ENCODE measurements around the gene CD36. TPM values are rescaled to one million over a fixed set of nuclear protein-coding genes. Genes with fewer than 3 reads are reported as not detected.

CD36 gene
- total RNA-seq, 1 experiment from 2014 or later = 0.46 TPM

GRCh38 chr7:80635998-80636397 lies 2.4 kb upstream of the CD36 start:
- intact Hi-C loops (cut with micrococcal nuclease; ENCODE audit: unreplicated experiment) = no loop called here
- CTCF ChIA-PET = no interaction called here

GRCh38 chr7:80636709-80637108 lies 1.7 kb upstream of the CD36 start:
- Histone ChIP-seq H3K27ac (ENCODE audit: low read length) (no peak overlapping the region), H3K27me3 (ENCODE audit: control insufficient read depth, insufficient read depth, low read length) (no peaks in the 10 kb centered on the region), H3K9me3 (ENCODE audit: control insufficient read depth, insufficient read depth, low read depth, low read length) (peaks cover 12% of the 10 kb centered on the region; the same call in 1 of the 2 replicates), H3K4me1 (ENCODE audit: control insufficient read depth, insufficient read depth, low read length) (no peaks in the 10 kb centered on the region), H3K4me3 (ENCODE audit: low read depth in 2 of 2, low read length in 2 of 2) (no peak overlapping the region), H3K36me3 (ENCODE audit: control insufficient read depth, insufficient read depth, low read length) (no peaks in the 10 kb centered on the region)
- CTCF ChIA-PET = no interaction called here
- no peak for ATAC-seq
- no peak for DNase-seq (ENCODE audit: low read depth, low spot score)
- intact Hi-C loops (cut with micrococcal nuclease; ENCODE audit: unreplicated experiment) = no loop called here
- POLR2A ChIA-PET = no interaction called here
- in situ Hi-C loops (cut with HindIII; ENCODE audit: low pct_unique_long_range_greater_than_20kb, low sequenced_read_pairs) = no loop called here
- no TSS peak for BruUV-seq (replicated peaks)
- no peak for TF ChIP-seq POLR2AphosphoS5 (IDR thresholded peaks at IDR 0.05; ENCODE audit: low read depth, low read length)
- no peak for TF ChIP-seq REST (IDR thresholded peaks at IDR 0.05; ENCODE audit: insufficient read depth in 1 of 2, low read depth in 2 of 2, low read length in 1 of 2)
- TF ChIP-seq CTCF (IDR thresholded peaks at IDR 0.05) = no peak
- TF ChIP-seq TCF7L2 (IDR thresholded peaks at IDR 0.05; ENCODE audit: low read depth, low read length) = no peak
- TF ChIP-seq SIN3A (IDR thresholded peaks at IDR 0.05; ENCODE audit: borderline replicate concordance, insufficient read depth, low read depth, low read length) = no peak

More at GRCh38 chr7:80635998-80636397, 2.4 kb upstream of the CD36 start:
- no peak for DNase-seq (ENCODE audit: low read depth, low spot score)
- TF ChIP-seq POLR2AphosphoS5 (IDR thresholded peaks at IDR 0.05; ENCODE audit: low read depth, low read length) (no peak), TCF7L2 (IDR thresholded peaks at IDR 0.05; ENCODE audit: low read depth, low read length) (no peak), SIN3A (IDR thresholded peaks at IDR 0.05; ENCODE audit: borderline replicate concordance, insufficient read depth, low read depth, low read length) (no peak), REST (IDR thresholded peaks at IDR 0.05; ENCODE audit: insufficient read depth in 1 of 2, low read depth in 2 of 2, low read length in 1 of 2) (no peak), CTCF (IDR thresholded peaks at IDR 0.05) (no peak)
- BruUV-seq (replicated peaks) = no TSS peak
- Histone ChIP-seq H3K9me3 (ENCODE audit: control insufficient read depth, insufficient read depth, low read depth, low read length) (peaks cover 12% of the 10 kb centered on the region; the same call in 1 of the 2 replicates), H3K27ac (ENCODE audit: low read length) (no peak overlapping the region), H3K4me3 (ENCODE audit: low read depth in 2 of 2, low read length in 2 of 2) (no peak overlapping the region), H3K36me3 (ENCODE audit: control insufficient read depth, insufficient read depth, low read length) (no peaks in the 10 kb centered on the region), H3K27me3 (ENCODE audit: control insufficient read depth, insufficient read depth, low read length) (no peaks in the 10 kb centered on the region), H3K4me1 (ENCODE audit: control insufficient read depth, insufficient read depth, low read length) (no peaks in the 10 kb centered on the region)
- POLR2A ChIA-PET = interaction anchor here (0.6 kb wide), 1 partner anchor 184 kb away, joined by 7 read pairs; no protein-coding TSS in a partner anchor
- ATAC-seq = no peak
- in situ Hi-C loops (cut with HindIII; ENCODE audit: low pct_unique_long_range_greater_than_20kb, low sequenced_read_pairs) = no loop called here

Data from Panc1 (cell line).